ENCODE results near the gene VAV2. TPM values are rescaled to one million over a fixed set of nuclear protein-coding genes. Genes with fewer than 3 reads are reported as not detected.

Gene VAV2
- total RNA-seq, 4 donors from 2014 or later, result 4.7 to 42.2 (median 15.8) TPM

DNA sequence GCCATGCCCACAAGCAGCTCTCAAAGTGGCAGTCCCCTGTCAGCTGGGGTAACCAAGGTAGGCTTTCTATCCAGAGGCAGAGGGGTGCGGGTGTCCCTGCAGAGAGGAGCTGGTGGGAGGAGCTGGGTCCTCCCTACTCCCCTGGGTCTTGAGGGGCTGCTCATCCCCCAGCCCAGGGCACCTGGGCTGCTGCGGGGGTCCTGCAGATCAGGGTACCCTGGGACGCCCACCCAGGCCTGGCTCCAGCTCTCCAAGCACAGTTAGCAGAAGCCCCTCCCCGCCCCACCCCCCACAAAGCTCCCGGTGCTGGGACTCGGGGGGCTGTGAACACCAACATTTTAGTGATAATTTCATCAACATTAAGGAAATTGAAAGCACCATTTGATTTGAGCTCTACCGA, 29.8 kb downstream of the VAV2 start:
- Histone ChIP-seq H3K27ac (no peak overlapping the region), H3K36me3 (no peaks in the 10 kb centered on the region), H3K4me1 (peaks cover 0 to 6% of the 10 kb centered on the region in 2 donors), H3K9me3 (no peaks in the 10 kb centered on the region), H3K4me3 (no peak overlapping the region), H3K27me3 (no peaks in the 10 kb centered on the region)
- intact Hi-C loops (cut with DNase I; ENCODE audit: low total_unique reads), result no loop called here
- TF ChIP-seq POLR2A (IDR thresholded peaks at IDR 0.05), result no peak
- TF ChIP-seq, protein P1, sequence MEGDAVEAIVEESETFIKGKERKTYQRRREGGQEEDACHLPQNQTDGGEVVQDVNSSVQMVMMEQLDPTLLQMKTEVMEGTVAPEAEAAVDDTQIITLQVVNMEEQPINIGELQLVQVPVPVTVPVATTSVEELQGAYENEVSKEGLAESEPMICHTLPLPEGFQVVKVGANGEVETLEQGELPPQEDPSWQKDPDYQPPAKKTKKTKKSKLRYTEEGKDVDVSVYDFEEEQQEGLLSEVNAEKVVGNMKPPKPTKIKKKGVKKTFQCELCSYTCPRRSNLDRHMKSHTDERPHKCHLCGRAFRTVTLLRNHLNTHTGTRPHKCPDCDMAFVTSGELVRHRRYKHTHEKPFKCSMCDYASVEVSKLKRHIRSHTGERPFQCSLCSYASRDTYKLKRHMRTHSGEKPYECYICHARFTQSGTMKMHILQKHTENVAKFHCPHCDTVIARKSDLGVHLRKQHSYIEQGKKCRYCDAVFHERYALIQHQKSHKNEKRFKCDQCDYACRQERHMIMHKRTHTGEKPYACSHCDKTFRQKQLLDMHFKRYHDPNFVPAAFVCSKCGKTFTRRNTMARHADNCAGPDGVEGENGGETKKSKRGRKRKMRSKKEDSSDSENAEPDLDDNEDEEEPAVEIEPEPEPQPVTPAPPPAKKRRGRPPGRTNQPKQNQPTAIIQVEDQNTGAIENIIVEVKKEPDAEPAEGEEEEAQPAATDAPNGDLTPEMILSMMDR (IDR thresholded peaks at IDR 0.05), result no peak
- no peak for DNase-seq

DNA sequence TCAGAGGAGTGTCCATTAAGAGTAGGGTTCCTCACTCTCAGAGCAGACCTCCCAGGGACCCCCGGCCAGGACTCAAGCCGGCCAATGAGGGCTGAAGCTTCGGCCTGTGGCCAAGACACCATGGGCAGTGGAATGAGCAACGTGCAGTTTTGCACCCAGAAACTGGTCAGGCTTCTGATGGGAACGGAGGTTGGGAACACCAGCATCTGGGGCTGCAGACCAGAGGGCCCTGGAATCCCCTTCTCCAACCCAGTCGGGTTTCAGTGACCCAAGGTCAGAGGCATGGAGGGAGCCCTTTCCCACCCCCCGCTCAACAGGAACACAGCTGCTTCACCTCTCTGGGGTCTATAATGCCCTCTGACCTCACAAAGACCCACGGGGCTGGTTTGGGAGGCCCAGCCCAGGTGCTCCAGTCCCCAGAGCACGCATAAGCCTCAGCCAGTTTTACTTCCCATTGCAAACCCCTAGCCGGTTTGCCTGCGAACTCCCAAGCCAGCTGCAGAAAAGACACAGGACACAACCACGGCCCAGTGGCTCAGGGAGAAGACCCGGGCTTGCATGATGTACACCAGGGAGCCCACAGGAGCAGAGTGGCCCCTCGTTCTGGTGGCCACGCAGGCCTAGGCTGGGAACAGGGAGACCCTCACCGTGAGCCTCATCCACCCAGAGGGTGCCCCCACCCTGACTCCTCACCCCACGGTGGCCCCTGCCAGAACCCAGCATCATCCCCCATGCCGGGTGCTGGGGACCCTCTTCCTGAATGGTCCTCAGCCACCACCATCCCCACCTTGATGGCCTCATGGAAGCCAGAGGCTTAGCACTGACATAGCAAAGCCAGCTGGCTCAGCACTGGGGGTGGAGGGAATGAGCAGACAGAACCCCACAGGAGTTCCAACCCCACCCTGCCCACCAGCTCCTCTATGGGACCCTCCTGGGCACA, 30.6 kb downstream of the VAV2 start:
- peaks cover 0 to 14% of the 10 kb centered on the region in 2 donors for H3K4me1 ChIP-seq
- no peak for DNase-seq
- no peak overlapping the region for H3K27ac ChIP-seq
- no peaks in the 10 kb centered on the region for H3K27me3 ChIP-seq
- intact Hi-C loops (cut with DNase I; ENCODE audit: low total_unique reads), result no loop called here
- no peaks in the 10 kb centered on the region for H3K36me3 ChIP-seq
- TF ChIP-seq, protein P1 (IDR thresholded peaks at IDR 0.05), result no peak
- no peak for TF ChIP-seq POLR2A (IDR thresholded peaks at IDR 0.05)
- H3K4me3 ChIP-seq, result no peak overlapping the region
- H3K9me3 ChIP-seq, result no peaks in the 10 kb centered on the region

DNA sequence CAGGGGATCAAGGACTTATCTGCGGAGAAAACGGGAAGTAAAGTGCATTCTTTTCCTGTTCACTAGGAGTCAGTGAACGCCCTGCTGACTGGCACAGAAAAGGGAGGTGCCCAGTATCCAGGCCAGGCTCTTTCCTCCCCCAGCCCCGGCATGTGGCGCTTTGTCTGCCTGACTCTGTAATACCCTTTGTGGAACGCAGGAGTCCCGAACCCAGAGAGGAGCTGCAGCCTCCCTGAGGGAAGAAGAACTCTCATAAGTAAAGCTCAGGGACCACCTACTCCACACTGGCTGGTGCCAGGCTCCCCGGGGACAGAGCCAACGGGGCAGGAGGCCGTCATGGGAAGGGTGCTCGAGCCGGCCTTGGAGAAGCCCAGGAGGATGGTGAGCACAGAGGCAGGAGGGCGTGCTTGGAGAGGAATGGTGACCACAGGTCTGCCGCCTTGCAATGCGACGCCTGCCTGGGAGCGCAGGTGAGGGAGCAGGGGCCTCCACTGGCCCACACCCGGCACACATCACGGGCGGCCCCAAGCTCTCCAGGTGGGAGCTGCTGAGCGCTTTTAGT, 31.5 kb downstream of the VAV2 start:
- no peak for DNase-seq
- Histone ChIP-seq H3K4me1 (peaks cover 0 to 19% of the 10 kb centered on the region in 2 donors), H3K9me3 (no peaks in the 10 kb centered on the region), H3K27ac (no peak overlapping the region), H3K36me3 (no peaks in the 10 kb centered on the region), H3K4me3 (no peak overlapping the region), H3K27me3 (no peaks in the 10 kb centered on the region)
- TF ChIP-seq POLR2A (IDR thresholded peaks at IDR 0.05), result no peak
- TF ChIP-seq, protein P1 (IDR thresholded peaks at IDR 0.05), result peak in 1 of 4 experiments; percentile 5
- intact Hi-C loops (cut with DNase I; ENCODE audit: low total_unique reads), result no loop called here

DNA sequence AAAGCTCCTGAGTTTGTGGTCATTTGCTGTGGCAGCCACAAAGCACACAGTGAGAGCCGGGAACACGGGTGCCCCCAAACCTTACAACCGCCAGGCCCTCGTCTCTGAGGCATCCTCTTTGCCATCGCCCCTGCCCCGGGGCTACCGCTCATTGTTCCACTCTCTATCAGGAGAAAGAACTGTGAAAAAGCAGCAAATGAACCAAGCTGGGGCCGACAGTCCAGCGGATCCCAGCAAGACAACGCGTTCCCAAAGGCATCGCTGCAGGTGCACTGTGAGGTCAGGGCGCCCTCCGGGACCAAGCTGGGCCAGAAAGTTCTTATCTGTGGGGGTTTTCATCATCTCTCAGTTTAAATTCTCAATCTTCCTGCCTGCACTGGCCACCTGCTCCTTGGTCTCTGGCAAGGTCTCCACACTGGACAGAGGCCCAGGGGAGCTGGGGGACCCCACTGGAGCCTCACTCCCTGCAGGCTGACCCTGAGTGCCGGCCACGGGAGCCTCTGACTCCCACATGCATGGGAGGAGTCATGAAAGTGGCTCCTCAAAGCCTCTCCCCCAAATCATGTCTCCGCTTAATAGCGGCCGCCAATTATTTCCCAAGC, 32.1 kb downstream of the VAV2 start:
- H3K27ac ChIP-seq, result no peak overlapping the region
- no peak overlapping the region for H3K4me3 ChIP-seq
- H3K9me3 ChIP-seq, result no peaks in the 10 kb centered on the region
- no peaks in the 10 kb centered on the region for H3K27me3 ChIP-seq
- TF ChIP-seq POLR2A (IDR thresholded peaks at IDR 0.05), result no peak
- TF ChIP-seq, protein P1 (IDR thresholded peaks at IDR 0.05), result no peak
- peaks cover 0 to 19% of the 10 kb centered on the region in 2 donors for H3K4me1 ChIP-seq
- no peaks in the 10 kb centered on the region for H3K36me3 ChIP-seq
- intact Hi-C loops (cut with DNase I; ENCODE audit: low total_unique reads), result no loop called here
- DNase-seq, result no peak

DNA sequence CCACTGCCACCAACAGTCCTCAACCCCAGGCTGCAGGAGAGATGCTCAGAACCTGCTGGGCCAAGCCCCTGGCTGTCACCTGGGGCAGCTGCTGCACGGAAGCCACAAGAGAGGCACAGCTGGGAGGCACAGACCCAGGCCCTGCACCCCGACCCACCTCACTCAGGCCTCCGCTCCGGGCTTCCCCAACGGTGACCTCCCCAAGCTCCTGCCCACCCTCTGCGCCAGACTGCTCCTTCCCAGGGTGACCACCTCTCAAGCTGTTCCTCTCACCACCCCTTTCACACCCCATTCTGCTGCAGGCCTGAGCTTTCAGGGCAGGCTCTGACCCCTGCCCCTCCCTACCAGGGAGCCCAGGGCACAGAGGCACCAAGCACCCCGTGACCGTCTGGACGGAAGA, 33.0 kb downstream of the VAV2 start:
- no peaks in the 10 kb centered on the region for H3K27me3 ChIP-seq
- no peaks in the 10 kb centered on the region for H3K9me3 ChIP-seq
- H3K36me3 ChIP-seq, result no peaks in the 10 kb centered on the region
- peaks cover 0 to 19% of the 10 kb centered on the region in 2 donors for H3K4me1 ChIP-seq
- H3K4me3 ChIP-seq, result no peak overlapping the region
- intact Hi-C loops (cut with DNase I; ENCODE audit: low total_unique reads), result no loop called here
- TF ChIP-seq, protein P1 (IDR thresholded peaks at IDR 0.05), result no peak
- TF ChIP-seq POLR2A (IDR thresholded peaks at IDR 0.05), result no peak
- DNase-seq, result no peak
- no peak overlapping the region for H3K27ac ChIP-seq

All from uterus (tissue), 4 donors.